Stimulated activated CD4-positive, alpha-beta T cell treated with anti-CD3 and anti-CD28 coated beads, Interleukin-1b, Interleukin-23, amount 100 ng/mL, for 48 hours (primary cell): Measurements from ENCODE around the gene KRT17.
"Not testable (repeated sequence)": the region's sequence is repeated elsewhere in the genome, so short reads cannot be mapped to it uniquely, and the experiment has no call there.

ENCODE experiments used
- DNase-seq: peaks from one replicate; pipeline ENCODE4 v3.0.0-alpha.2; 2020

The KRT17 gene

GRCh38 chr17:41589301-41589700 is 35.1 kb downstream of the KRT17 start:
- no peak for DNase-seq

GRCh38 chr17:41588126-41588810 is 36.1 kb downstream of the KRT17 start:
- no peak for DNase-seq

GRCh38 chr17:41586863-41587495 is 37.4 kb downstream of the KRT17 start, which contains the start of gene KRT14:
TSS of gene KRT14 (minus strand) at chr17:41586895. CDS start at chr17:41586834, 61 bp downstream.
- no peak for DNase-seq

DNA sequence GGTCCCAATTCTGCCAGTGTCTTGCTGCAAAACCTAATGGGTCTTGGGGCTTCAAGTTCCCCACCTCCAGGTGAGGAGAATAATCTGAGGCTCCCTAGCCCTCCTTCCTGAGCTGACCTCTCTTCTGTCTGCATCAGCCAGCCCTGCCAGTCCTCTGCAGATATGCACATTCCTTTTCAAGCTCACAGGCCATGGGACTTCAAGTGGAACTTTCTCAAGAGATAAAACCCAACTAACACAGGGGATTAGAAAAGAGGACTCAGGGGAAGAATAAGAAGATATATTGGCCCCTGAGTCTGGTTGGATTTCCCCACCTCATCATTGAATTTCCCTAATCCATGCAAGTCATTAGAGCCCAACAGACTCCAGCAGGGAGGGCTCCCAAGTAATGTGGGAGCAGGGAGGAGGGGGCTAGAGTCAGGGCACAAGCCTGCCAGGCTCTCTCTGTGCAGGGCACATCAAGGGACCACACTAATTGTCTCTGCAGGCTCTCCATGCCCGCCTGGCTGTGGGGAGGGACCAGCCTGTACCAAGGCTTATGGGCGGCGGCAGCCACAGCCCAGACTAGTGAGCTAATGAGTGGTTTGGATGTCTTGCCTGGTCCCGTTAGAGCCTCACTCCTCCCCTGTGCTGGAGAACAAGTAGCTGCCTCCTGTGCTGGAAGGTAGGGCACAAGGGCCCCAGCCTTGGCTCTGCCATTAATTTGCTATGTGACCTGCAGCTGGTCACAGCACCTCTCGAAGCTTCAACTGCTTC is 38.9 kb downstream of the KRT17 start:
- DNase-seq = no peak

DNA sequence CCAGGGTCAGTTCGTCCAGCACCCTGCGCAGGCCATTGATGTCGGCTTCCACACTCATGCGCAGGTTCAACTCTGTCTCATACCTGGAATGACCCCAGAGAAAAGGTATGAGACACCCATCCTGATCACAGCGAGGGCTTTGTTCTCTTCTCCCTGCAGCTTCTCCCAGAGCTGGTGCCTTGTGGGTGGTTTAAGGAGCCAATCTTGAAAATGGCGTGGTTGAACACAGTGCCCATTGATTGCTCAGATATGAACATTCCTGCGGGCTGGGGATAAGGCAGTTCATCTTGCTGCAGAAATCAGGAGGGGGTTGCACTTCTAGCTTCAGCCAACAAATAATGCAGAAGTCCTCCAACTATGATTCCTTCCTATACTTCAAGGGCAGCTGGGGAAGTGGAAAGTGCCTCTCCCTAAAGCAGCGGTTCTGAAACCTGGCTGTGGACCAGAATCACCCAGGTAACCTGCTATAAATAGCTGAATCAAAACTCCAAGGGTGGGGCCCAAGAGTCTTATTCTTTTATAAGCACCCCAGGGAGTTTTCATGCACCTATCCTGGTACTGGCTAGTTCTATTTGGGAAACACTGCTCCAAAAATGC is 39.9 kb downstream of the KRT17 start:
- DNase-seq = not testable (repeated sequence)

DNA sequence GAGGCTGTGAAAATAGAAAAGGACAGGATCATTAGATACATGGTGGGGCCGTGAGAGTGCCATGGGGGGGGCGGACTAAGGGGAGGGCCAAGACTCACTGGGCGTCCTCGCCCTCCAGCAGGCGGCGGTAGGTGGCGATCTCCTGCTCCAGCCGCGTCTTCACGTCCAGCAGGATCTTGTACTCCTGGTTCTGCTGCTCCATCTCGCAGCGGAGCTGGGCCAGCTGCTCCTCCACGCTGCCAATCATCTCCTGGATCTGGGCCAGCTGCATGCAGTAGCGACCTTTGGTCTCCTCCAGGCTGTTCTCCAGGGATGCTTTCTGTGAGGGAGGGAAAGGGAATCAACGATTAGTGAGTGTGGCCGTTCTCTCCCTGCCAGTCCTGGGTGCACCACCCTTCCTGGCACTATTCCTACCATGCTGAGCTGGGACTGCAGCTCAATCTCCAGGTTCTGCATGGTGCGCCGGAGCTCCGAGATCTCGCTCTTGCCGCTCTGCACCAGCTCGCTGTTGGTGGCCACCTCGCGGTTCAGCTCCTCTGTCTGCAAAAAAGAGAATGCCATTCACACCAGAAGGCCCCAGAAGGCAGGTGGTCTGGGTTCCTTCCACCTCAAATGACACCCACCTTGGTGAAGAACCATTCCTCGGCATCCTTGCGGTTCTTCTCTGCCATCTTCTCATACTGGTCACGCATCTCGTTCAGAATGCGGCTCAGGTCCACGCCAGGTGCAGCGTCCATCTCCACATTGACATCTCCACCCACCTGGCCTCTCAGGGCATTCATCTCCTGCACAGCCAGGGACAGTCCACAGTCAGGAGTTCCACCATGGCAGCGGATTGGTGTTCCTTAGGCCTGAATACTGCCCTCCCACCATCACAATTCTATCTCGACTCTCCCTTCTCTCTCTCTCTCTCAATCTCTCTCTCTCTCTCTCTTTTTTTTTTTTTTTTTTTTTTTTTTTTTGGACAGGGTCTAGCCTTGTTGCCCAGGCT is 40.9 kb downstream of the KRT17 start:
- no peak for DNase-seq

- DNase-seq = not testable (repeated sequence)
Measured at GRCh38 chr17:41582061-41582968, 42.1 kb downstream of the KRT17 start.

DNA sequence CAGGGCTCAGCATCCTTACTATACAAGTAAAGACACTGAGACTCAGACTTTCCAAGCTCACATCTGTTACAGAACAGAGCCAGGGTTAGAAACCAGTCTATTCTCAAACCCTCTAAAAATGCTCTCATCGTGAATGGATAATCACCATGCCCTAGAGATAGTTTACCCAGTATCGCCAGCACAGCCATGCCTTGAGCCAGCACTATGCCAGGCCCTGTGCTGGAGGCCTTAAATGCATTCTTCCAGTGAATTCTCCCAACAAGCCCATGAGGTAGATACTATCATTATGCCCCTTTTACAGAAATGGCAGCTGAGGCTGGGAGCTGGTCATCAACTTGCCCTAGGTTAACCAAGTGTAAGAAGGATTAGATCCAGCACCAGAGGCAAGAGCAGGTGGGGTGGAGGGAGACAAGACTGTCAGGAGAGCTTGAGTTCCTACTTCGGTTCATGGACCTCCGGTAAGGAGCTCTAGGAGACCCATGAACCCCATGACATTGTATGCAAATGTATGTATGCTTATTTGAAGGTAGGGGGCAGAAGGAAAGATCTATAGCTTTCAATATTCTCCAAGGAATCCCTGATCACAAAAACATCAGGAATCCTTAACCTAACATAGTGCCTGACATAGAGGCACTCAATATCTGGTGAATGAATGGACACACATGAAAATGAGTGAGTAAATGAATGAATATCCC is 42.9 kb downstream of the KRT17 start:
- DNase-seq = no peak

GRCh38 chr17:41580687-41581365 is 43.5 kb downstream of the KRT17 start:
- DNase-seq = no peak

GRCh38 chr17:41580244-41580575 is 44.2 kb downstream of the KRT17 start:
- DNase-seq = no peak

- DNase-seq = peak; percentile 82
Measured at GRCh38 chr17:41579484-41580243, 44.7 kb downstream of the KRT17 start.

DNA sequence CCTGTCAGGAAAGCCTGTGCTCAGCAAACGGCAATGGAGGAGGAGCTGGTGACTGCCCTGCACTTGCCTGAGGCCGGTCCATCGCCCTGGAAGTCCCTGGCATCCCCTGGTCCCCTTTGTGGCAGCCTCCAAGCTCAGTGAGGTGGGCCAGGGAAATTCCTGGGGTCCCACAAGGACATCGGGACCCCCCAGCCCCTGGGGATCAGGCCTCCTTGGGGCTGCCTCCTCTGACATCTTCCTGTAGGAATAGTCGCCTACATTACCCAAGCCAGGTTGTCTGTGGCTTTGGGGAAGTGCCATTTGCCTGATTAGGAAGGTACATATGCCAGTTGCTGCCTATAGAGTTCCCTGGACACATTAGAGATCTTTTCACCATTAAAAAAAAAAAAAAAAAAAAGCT is 45.4 kb downstream of the KRT17 start:
- DNase-seq = no peak

DNA sequence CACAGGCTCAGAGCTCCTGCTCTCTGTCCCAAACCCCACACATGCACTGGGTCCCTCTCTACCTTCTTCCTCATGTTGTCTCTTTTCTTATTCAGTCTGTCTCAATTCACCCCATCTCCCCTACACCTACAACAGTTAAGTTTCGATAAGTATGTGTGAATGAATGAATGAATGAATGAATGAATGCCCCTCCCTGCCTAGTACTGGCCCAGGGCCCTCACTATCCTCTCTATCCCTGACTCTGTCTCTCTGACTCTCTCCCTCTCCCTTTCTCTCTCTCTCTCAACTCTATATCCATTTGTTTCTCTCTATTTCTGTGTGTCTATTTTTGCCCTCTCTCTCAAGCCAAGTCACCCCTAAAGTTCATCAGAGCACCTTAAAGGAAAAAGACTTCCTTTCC is 45.8 kb downstream of the KRT17 start:
- no peak for DNase-seq

GRCh38 chr17:41576740-41577139 is 47.6 kb downstream of the KRT17 start:
- DNase-seq = not testable (repeated sequence)

DNA sequence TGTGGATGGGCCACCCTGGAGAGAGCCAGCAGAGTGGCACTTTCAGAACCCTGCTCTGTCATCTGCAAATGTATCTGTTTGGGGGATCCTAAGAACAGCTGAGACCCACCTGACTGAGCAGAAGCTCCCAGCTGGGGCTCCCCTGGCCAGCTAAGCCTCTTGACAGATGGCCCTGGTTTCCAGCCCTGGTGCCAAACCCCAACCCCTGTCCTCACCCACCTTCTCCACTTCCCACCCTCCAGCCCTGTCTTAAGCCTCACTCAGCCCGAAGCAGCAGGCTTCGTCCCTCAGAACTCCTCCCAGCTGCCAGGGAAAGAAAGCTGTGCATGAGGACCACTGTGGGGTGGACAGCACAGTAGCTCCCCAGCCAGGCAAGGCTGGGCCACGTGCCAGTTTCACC is 49.0 kb downstream of the KRT17 start:
- no peak for DNase-seq

- no peak for DNase-seq
Measured at GRCh38 chr17:41571561-41572434, 52.6 kb downstream of the KRT17 start, which contains the start of gene KRT9. TSS of gene KRT9 (minus strand) at chr17:41572059. CDS start at chr17:41571992, 67 bp downstream.
